Caco-2 (cell line): ENCODE measurements around the gene AP5S1. TPM values are rescaled to one million over a fixed set of nuclear protein-coding genes. Genes with fewer than 3 reads are reported as not detected.
A peak's percentile ranks its signal among the peaks of the same experiment; 100 is the strongest.
"Not testable (repeated sequence)": the region's sequence is repeated elsewhere in the genome, so short reads cannot be mapped to it uniquely, and the experiment has no call there.

Source experiments
- BruUV-seq: library from RNA; stranded (reverse); fragments of 400-500 nt; replicated peaks from 2 replicates; lab custom pipeline; 2021; lab: Mats Ljungman, UMichigan
- CTCF ChIA-PET: fragments of 300-600 bp; sonication (Branson Sonifier 250); formaldehyde crosslinking; loops from one replicate; lab custom pipeline; 2022; ENCODE audit warnings: antibody characterized with exemption; lab: Charles Lee
- POLR2A ChIA-PET: fragments of 300-600 bp; sonication (Branson Sonifier 250); formaldehyde crosslinking; loops from one replicate; lab custom pipeline; 2022; ENCODE audit warnings: antibody characterized with exemption; lab: Charles Lee
- DNase-seq, 2 experiments: peaks; one replicate each; pipeline versions ENCODE4 v3.0.0 to v3.0.0-alpha.2; 2020 to 2022
- H3K27me3 ChIP-seq: replicated peaks from 2 replicates; pipeline ENCODE4 v1.6.0; 2011; ENCODE audit warnings: low read length; ENCODE audit not compliant: control insufficient read depth, insufficient read depth
- H3K36me3 ChIP-seq: 2 replicates; pipeline ENCODE4 v1.5.1; 2011; ENCODE audit warnings: low read length; ENCODE audit not compliant: control insufficient read depth, insufficient read depth
- H3K4me1 ChIP-seq: fragments of 250-450 bp; sonication (Bioruptor Pico); 2 replicates; pipeline ENCODE4 v1.5.1; 2020; ENCODE audit warnings: mild to moderate bottlenecking
- H3K4me3 ChIP-seq: 2 replicates; pipeline ENCODE4 v1.5.1; 2011; ENCODE audit warnings: low read depth, mild to moderate bottlenecking, control low read depth, low read length
- H3K9me3 ChIP-seq: fragments of 250-450 bp; sonication (Bioruptor Pico); 2 replicates; pipeline ENCODE4 v1.5.1; 2020; ENCODE audit warnings: mild to moderate bottlenecking, moderate library complexity
- H3K27ac Mint-ChIP-seq: one replicate; pipeline ENCODE4 v1.8.0; 2022; ENCODE audit warnings: mixed read lengths; ENCODE audit not compliant: unreplicated experiment
- H3K27me3 Mint-ChIP-seq: one replicate; pipeline ENCODE4 v1.8.0; 2022; ENCODE audit warnings: mixed read lengths; ENCODE audit not compliant: insufficient read depth, unreplicated experiment
- H3K36me3 Mint-ChIP-seq: one replicate; pipeline ENCODE4 v1.8.0; 2022; ENCODE audit warnings: mild to moderate bottlenecking, mixed read lengths; ENCODE audit not compliant: insufficient read depth, unreplicated experiment
- H3K4me1 Mint-ChIP-seq: one replicate; pipeline ENCODE4 v1.8.0; 2022; ENCODE audit warnings: low read depth, mixed read lengths; ENCODE audit not compliant: unreplicated experiment
- H3K4me3 Mint-ChIP-seq: one replicate; pipeline ENCODE4 v1.8.0; 2022; ENCODE audit warnings: mild to moderate bottlenecking, moderate library complexity, mixed read lengths; ENCODE audit not compliant: unreplicated experiment
- H3K9me3 Mint-ChIP-seq: one replicate; pipeline ENCODE4 v1.8.0; 2022; ENCODE audit warnings: mixed read lengths; ENCODE audit not compliant: unreplicated experiment
- intact Hi-C: fragments of 100-400 bp; cut with micrococcal nuclease; formaldehyde crosslinking; loops from one replicate; pipeline ENCODE4 v1.10.0; 2022; ENCODE audit not compliant: unreplicated experiment
- total RNA-seq: library from RNA; stranded (reverse); gene quantifications from 2 replicates; pipeline ENCODE4 v1.2.3, GENCODE V29; 2022
- TF ChIP-seq, protein P1 (sequence below), 2 experiments: fragments of 200-600 bp in 1 of 2; IDR thresholded peaks; 1 replicate in 1 of 2; 2 replicates in 1 of 2; pipeline versions ENCODE4 v1.5.1 to v1.8.0; 2011 to 2022; ENCODE audit warnings: antibody characterized with exemption in 1 of 2, control low read depth in 1 of 2, inconsistent platforms in 1 of 2, low read depth in 1 of 2, low read length in 1 of 2, mild to moderate bottlenecking in 1 of 2, moderate library complexity in 1 of 2; ENCODE audit not compliant: insufficient read depth in 1 of 2, severe bottlenecking in 1 of 2, unreplicated experiment in 1 of 2

Gene AP5S1
- total RNA-seq, 1 experiment from 2014 or later: 17.3 TPM

DNA sequence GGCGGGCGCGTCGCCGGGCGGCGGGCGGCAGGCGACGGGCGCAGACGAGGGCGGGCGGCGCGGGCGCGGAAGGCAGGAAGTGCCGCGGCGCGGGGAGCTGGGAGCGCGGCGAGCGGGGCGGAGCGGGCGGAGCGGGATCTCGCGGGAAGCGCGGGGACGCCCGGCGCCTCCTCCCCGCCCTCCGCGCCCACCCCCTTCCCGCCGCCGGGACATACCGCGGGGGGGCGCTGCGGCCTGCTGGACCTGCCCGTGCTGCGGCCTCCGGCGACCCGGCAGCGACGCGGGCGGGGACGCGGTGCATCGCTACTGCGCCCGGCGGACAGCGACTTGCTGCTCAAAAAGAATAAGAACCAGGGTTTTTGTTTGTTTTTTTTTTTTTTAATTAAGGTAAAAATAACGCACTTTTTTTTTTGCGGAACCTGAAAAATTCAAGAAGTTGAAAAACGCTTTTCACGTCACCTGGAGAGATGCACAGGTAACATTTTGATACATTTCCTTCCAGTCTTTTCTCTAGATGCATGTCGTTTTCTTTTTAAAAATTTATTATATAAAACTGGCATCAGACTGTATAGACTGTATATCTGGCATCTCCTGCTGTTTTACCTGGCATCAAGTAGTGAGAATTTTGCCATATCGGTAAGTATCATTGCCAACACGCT, 33.6 kb upstream of the AP5S1 start, which contains the start of gene CENPB:
CENPB (minus strand) TSS at position 76 of the 659 bp plus-strand sequence. CDS start 257 bp downstream, outside the sequence.
- TF ChIP-seq, protein P1, sequence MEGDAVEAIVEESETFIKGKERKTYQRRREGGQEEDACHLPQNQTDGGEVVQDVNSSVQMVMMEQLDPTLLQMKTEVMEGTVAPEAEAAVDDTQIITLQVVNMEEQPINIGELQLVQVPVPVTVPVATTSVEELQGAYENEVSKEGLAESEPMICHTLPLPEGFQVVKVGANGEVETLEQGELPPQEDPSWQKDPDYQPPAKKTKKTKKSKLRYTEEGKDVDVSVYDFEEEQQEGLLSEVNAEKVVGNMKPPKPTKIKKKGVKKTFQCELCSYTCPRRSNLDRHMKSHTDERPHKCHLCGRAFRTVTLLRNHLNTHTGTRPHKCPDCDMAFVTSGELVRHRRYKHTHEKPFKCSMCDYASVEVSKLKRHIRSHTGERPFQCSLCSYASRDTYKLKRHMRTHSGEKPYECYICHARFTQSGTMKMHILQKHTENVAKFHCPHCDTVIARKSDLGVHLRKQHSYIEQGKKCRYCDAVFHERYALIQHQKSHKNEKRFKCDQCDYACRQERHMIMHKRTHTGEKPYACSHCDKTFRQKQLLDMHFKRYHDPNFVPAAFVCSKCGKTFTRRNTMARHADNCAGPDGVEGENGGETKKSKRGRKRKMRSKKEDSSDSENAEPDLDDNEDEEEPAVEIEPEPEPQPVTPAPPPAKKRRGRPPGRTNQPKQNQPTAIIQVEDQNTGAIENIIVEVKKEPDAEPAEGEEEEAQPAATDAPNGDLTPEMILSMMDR (IDR thresholded peaks at IDR 0.05; ENCODE audit: insufficient read depth in 1 of 2, low read depth in 1 of 2, low read length in 1 of 2, severe bottlenecking in 1 of 2, unreplicated experiment in 1 of 2): peak; percentile 66 to 95

DNA sequence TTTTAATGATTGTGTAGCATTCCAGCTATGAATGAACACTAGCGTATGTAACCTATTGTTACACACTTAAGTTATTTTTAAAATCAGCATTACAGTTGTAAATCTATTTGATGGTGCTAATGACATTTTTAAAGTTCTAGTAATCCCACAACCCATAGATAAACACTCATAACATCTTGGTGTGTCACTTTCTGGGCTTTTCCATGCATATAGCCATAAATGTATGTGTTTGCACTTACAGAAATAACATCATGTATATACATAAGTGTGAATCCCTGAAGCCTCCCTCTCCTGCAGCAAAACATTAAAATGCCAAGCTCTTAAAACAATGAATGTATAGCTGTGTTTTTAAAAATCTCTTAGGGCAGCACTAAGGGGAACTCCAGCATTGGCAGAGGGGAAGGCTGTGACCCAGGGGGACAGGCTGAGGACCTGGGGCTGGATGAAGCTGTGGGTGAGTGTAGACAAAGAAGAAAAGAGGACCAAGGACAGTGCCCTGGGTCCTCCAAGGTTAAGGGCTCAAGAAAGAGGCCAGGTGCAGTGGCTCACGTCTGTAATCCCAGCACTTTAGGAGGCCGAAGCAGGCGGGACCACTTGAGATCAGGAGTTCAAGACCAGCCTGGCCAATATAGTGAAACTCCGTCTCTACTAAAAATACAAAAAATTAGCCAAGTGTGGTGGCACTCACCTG, 32.9 kb upstream of the AP5S1 start:
- Histone ChIP-seq H3K4me1 (peaks cover 29% of the 10 kb centered on the region), H3K36me3 (no peaks in the 10 kb centered on the region), H3K9me3 (no peaks in the 10 kb centered on the region), H3K27me3 (no peaks in the 10 kb centered on the region), H3K4me3 (peak overlapping the region; percentile 32)
- ChIA-PET CTCF (interaction anchor here (0.6 to 2.5 kb wide), 12 partner anchors 9 to 222 kb away, joined by 3 to 27 read pairs (median 4); partner anchors contain the start of genes ADISSP, AP5S1 and CDC25B), POLR2A (interaction anchor here (1.0 to 2.1 kb wide), 2 partner anchors 19 to 31 kb away, joined by 3 to 7 read pairs; no protein-coding TSS in a partner anchor)
- TF ChIP-seq, protein P1 (IDR thresholded peaks at IDR 0.05; ENCODE audit: insufficient read depth in 1 of 2, low read depth in 1 of 2, low read length in 1 of 2, severe bottlenecking in 1 of 2, unreplicated experiment in 1 of 2): no peak
- BruUV-seq: TSS peak; percentile 70
- H3K4me1 Mint-ChIP-seq: peaks cover 7% of the 10 kb centered on the region
- intact Hi-C loops: loop anchor here (5.0 kb wide), 1 partner anchor 70 kb away; no protein-coding TSS in a partner anchor
- no peak overlapping the region for H3K27ac Mint-ChIP-seq
- peaks cover 3% of the 10 kb centered on the region for H3K27me3 Mint-ChIP-seq
- peak overlapping the region; percentile 74 for H3K4me3 Mint-ChIP-seq
- H3K36me3 Mint-ChIP-seq: peaks cover 7% of the 10 kb centered on the region
- DNase-seq: no peak
- no peaks in the 10 kb centered on the region for H3K9me3 Mint-ChIP-seq

More for the DNA sequence above, 33.6 kb upstream of the AP5S1 start, which contains the start of gene CENPB:
- Mint-ChIP-seq H3K27me3 (peaks cover 3% of the 10 kb centered on the region), H3K4me3 (peak within 1 kb of the TSS; percentile 74), H3K9me3 (no peaks in the 10 kb centered on the region), H3K36me3 (peaks cover 7% of the 10 kb centered on the region), H3K27ac (no peak within 1 kb of the TSS), H3K4me1 (peaks cover 7% of the 10 kb centered on the region)
- H3K27me3 ChIP-seq: no peaks in the 10 kb centered on the region
- CTCF ChIA-PET: interaction anchor here (0.6 to 2.5 kb wide), 13 partner anchors 9 to 285 kb away, joined by 3 to 27 read pairs (median 4); partner anchors contain the start of genes ADISSP, AP5S1, CDC25B and MAVS
- peak within 1 kb of the TSS; percentile 89 for H3K4me3 ChIP-seq
- no peaks in the 10 kb centered on the region for H3K9me3 ChIP-seq
- H3K36me3 ChIP-seq: no peaks in the 10 kb centered on the region
- no TSS peak for BruUV-seq
- DNase-seq: peak; percentile 86 to 98
- intact Hi-C loops: loop anchor here (1.0 to 5.0 kb wide), 2 partner anchors 34 to 71 kb away; partner anchors contain the start of gene AP5S1
- POLR2A ChIA-PET: interaction anchor here (0.5 to 2.1 kb wide), 7 partner anchors 9 to 92 kb away, joined by 3 to 12 read pairs (median 5); partner anchors contain the start of genes ADISSP, AP5S1 and CDC25B
- H3K4me1 ChIP-seq: peaks cover 29% of the 10 kb centered on the region

DNA sequence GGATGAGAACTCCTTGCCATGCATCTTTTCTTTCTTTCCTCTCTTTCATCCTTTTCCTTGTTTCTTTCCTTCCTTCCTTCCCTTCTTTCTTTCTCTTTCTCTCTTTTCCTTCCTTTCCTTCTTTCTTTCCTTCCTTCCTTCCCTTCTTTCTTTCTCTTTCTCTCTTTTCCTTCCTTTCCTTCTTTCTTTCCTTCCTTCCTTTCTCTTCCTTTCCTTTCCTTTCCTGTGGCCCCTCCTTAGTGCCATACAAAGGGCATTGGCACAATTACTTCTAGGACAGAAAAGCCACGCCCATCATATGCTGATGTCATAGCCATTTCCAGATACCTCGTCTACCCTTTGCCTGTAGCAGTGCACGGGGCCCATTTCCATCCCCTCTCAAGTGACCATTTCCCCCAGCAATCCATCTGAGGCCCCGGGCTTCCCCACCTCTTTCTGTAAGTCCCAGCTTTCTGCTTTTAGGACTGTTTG, 31.6 kb upstream of the AP5S1 start:
- no peak overlapping the region for H3K4me3 ChIP-seq
- no peak for DNase-seq
- peaks cover 7% of the 10 kb centered on the region for H3K36me3 Mint-ChIP-seq
- no peaks in the 10 kb centered on the region for H3K27me3 ChIP-seq
- BruUV-seq: no TSS peak
- H3K9me3 Mint-ChIP-seq: no peaks in the 10 kb centered on the region
- intact Hi-C loops: loop anchor here (5.0 kb wide), 1 partner anchor 69 kb away; no protein-coding TSS in a partner anchor
- TF ChIP-seq, protein P1 (IDR thresholded peaks at IDR 0.05; ENCODE audit: insufficient read depth in 1 of 2, low read depth in 1 of 2, low read length in 1 of 2, severe bottlenecking in 1 of 2, unreplicated experiment in 1 of 2): no peak
- no peaks in the 10 kb centered on the region for H3K9me3 ChIP-seq
- peak overlapping the region; percentile 5 for H3K4me3 Mint-ChIP-seq
- H3K36me3 ChIP-seq: no peaks in the 10 kb centered on the region
- peaks cover 23% of the 10 kb centered on the region for H3K4me1 ChIP-seq
- peaks cover 3% of the 10 kb centered on the region for H3K27me3 Mint-ChIP-seq
- CTCF ChIA-PET: no interaction called here
- no peak overlapping the region for H3K27ac Mint-ChIP-seq
- POLR2A ChIA-PET: interaction anchor here (0.7 kb wide), 1 partner anchor 30 kb away, joined by 3 read pairs; no protein-coding TSS in a partner anchor
- peaks cover 7% of the 10 kb centered on the region for H3K4me1 Mint-ChIP-seq

DNA sequence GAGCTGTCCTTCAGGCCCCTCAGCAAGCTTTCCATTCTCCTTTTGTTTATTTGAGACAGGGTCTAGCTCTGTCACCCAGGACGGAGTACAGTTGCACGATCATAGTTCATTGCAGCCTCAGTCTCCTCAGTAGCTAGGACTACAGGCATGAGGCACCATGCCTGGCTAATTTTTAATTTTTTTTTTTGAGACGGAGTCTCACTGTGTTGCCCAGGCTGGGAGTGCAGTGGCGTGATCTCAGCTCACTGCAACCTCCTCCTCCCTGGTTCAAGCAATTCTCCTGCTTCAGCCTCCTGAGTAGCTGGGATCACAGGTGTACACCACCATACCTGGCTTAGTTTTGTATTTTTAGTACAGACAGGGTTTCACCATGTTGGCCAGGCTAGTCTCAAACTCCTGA, 31.1 kb upstream of the AP5S1 start:
- not testable (repeated sequence) for BruUV-seq, H3K9me3 ChIP-seq, H3K27ac Mint-ChIP-seq, H3K9me3 Mint-ChIP-seq, H3K4me1 Mint-ChIP-seq, H3K4me3 ChIP-seq, H3K36me3 ChIP-seq, H3K27me3 Mint-ChIP-seq, DNase-seq, H3K4me3 Mint-ChIP-seq, H3K27me3 ChIP-seq, H3K36me3 Mint-ChIP-seq
- intact Hi-C loops: loop anchor here (5.0 kb wide), 1 partner anchor 68 kb away; no protein-coding TSS in a partner anchor
- CTCF ChIA-PET: interaction anchor here (0.8 kb wide), 1 partner anchor 29 kb away, joined by 3 read pairs; no protein-coding TSS in a partner anchor
- peaks cover 22% of the 10 kb centered on the region for H3K4me1 ChIP-seq
- POLR2A ChIA-PET: interaction anchor here (0.7 kb wide), 1 partner anchor 29 kb away, joined by 3 read pairs; no protein-coding TSS in a partner anchor
